GM21576 (cell line): ENCODE data around the gene RBM47.
"Not testable (repeated sequence)": the region's sequence is repeated elsewhere in the genome, so short reads cannot be mapped to it uniquely, and the experiment has no call there.

ENCODE experiments used
- ATAC-seq: cut with Tn5 transposase; IDR thresholded peaks from one replicate; pipeline ENCODE4 v1.9.1; 2021; ENCODE audit warnings: mild to moderate bottlenecking, moderate library complexity; ENCODE audit not compliant: unreplicated experiment

Gene RBM47

GRCh38 chr4:40564815-40565483 lies 64.7 kb downstream of the RBM47 start:
- no peak for ATAC-seq

- ATAC-seq: no peak
Observed at GRCh38 chr4:40564004-40564403, 65.7 kb downstream of the RBM47 start.

- ATAC-seq: no peak
Observed at GRCh38 chr4:40563401-40563800, 66.3 kb downstream of the RBM47 start.

DNA sequence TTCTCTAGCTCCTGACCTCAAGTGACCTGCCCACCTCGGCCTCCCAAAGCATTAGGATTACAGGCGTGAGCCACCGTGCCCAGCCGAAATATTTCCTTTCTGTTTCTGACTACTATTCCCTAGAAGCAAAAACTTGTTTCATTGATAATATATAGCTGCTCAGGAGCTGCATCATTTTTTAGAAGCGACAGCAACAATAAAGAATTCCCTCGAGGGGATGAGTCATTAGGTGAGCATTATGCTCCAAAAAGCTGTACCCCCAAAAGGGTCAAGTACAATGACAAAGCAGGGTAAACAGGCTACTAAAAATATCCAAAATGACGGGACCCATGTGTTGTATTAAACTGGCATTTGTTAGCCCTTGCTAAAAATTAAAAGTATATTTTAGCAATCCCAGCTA lies 67.0 kb downstream of the RBM47 start:
- no peak for ATAC-seq

DNA sequence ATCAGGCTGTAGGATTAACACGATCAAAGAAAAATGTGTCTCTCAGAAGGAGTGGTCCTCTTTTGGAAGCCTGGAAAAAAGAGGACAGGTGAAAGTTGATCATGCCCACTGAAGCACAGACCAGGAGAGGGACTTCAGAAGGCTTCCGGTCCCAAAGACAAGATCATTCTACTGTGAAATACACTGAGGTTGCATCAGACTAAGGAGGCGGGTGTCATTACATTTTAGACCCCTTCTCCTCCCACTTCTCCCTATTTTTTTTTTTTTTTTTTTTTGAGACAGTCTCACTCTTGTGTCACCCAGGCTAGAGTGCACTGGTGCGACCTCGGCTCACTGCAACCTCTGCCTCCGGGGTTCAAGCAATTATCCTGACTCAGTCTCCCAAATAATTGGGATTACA lies 67.5 kb downstream of the RBM47 start:
- ATAC-seq: no peak

DNA sequence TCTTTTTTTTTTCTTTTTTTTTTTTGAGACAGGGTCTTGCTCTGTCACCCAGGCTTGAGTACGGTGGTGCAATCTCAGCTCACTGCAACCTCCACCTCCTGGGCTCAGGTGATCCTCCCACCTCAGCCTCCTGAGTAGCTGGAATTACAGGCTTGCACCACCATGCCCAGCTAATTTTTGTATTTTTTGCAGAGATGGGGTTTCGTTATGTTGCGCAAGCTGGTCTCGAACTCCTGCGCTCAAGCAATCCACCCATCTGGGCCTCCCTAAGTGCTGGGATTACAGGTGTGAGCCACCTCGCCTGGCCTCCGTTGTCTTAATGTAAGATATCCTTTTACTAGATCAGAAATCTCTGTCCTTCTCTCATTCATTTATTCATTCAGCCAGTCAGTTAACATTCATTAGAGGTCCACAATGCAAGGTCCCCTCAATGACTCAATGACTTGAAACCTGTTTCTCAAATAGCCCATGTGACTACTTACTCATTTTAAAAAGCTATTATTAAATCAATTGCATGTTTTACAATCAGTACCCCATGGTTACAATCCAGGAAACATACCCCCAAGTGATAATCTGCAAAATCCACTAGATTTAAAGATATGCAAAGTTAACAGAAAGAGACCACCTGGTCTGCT lies 68.0 kb downstream of the RBM47 start:
- not testable (repeated sequence) for ATAC-seq

- peak; percentile 74 for ATAC-seq
Observed at GRCh38 chr4:40559585-40560465, 69.8 kb downstream of the RBM47 start.

DNA sequence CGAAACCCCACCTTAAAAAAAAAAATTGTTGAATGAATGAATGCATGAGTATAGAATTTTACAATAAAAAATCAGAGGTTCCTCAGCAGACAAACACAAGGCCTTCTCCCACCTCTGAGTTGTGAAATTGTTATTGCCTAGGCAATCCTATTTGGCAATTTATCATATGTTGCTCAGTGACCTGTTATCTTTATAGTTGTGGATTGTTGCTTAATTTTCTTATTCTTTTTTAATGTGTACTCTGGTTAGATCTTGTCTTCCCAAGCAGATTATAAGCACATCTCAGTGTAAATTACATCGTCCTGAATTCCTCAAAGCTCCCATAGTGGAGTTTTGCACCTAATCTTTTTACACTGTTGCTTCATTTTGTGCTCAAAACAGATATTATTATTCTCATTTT lies 71.9 kb downstream of the RBM47 start:
- no peak for ATAC-seq

GRCh38 chr4:40555176-40555900 lies 74.3 kb downstream of the RBM47 start:
- no peak for ATAC-seq

DNA sequence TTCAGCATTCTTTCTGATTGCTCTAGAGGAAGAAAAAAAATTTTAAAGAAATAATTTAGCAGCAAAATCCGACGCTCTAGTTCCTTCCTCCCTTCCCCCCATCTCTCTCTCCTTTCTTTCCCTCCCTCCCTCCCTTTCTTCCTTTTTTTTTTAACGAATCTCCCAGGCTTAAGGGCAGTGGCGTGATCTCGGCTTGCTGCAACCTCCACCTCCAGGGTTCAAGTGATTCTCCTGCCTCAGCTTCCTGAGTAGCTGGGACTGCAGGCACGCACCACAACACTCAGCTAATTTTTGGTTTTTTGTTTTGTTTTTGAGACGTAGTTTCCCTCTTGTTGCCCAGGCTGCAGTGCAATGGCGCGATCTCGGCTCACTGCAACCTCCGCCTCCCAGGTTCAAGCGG lies 75.0 kb downstream of the RBM47 start:
- not testable (repeated sequence) for ATAC-seq

GRCh38 chr4:40553995-40554394 lies 75.7 kb downstream of the RBM47 start:
- ATAC-seq: no peak

DNA sequence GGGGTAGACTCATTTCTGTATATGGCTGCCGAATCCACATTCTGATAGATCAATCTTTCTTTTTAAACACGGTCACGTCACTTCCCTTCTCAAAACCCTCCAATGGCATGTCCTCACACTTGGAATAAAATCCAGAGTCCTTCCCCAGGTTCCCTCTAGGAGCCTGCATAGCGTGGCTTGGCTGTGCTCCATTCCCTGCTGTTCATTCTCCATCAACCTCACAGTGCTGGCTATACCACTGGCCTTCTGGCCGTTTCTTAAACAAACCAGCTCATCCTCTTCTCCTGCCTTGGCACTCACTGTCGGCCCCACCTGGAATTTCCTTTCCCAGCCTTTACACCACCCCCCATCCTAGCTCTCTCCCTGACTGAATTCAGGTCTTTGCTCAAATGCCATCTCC lies 77.1 kb downstream of the RBM47 start:
- no peak for ATAC-seq

GRCh38 chr4:40551568-40552136 lies 78.0 kb downstream of the RBM47 start:
- not testable (repeated sequence) for ATAC-seq

- ATAC-seq: peak; percentile 70
Observed at GRCh38 chr4:40550948-40551462, 78.7 kb downstream of the RBM47 start.

GRCh38 chr4:40550196-40550595 lies 79.5 kb downstream of the RBM47 start:
- ATAC-seq: no peak

DNA sequence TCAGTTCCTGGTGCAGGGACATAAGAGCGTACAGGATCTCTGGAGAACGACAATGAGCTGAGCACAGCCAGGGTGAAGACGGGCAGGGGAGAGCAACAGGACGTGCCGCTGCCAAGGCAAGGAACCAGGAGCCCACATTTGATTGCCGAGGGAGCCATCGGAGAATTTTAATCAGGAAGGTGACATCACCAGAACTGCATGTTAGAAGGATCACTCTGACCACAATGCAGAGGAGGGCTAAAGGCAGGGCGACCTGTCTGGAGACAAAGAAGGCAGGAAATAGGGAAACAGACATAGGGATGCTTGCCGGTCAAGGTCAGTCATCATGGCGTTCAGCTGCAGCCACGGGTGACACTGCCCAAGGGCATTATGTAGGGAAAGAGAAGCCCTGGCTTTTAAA lies 81.4 kb downstream of the RBM47 start:
- no peak for ATAC-seq

DNA sequence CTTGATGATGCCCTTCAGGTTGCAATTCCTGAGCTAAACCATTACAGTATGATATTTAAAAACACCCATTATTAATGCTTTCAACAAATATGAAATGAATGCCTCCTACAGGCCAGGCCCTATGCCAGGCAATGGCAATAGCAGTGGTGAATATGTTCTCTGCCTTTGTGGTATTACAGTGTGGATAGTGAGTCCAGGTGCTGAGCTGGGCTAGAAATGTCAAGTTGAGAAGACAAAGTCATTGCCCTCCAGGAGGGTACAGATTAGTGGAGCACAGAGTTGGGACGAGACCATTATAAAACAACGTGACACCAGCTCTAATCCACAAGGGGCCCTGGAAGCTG lies 81.9 kb downstream of the RBM47 start:
- ATAC-seq: no peak

DNA sequence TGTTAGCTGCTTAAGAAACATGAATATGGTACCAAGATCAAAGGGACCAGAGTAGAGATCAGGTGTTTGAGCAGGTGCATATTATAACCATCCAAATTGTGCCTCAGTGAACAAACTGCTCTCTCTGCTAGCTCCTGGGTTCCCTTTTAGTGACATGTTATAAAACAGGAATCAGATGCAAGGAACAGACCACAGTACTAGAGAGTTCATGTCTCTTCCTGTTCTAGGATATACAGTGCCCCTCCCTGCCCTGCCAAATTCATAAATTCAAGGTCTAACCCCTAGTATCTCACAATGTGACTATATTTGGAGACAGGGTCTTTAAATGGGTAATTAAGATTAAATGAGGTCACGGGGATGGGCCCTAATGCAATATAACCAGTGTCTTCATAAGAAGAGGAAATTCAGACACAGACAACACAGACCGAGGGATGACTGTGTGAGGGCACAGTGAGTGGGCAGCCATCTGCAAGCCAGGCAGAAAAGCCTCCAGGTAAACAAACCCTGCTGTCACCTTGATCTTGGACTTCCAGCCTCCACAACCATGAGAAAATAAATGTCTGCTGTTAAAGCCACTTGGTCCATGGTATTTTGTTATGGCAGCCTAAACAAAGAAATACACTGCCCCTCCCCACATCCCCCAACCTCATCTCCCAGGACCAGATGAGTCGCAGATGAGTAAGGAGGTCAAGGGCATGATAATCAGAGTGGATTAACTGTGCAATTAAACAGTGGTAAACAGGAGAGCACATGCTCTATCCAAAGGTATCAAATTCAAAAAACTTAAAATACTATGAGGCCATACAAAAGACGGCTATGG lies 82.5 kb downstream of the RBM47 start:
- ATAC-seq: no peak

DNA sequence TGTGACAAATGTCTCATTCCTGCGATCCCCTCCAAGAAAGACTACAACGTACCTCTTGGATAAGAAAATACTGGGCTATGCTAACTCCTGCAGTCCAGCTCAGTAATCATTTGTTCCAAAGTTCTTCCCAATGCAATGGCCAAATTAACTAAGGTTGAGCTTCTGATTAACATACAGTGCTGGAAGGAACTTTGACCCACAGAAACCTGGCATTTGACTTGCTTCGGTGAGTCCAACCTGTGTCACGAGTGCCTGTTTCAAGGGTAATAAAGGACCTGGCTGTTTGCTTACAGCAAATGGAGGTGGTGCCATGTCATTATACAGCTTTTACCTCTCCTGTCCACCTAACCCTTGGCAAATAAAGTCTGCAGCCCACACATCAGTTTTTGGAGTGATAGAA lies 83.2 kb downstream of the RBM47 start:
- ATAC-seq: no peak

- not testable (repeated sequence) for ATAC-seq
Observed at GRCh38 chr4:40545487-40545886, 84.2 kb downstream of the RBM47 start.
